GM12878 (cell line): ENCODE measurements around the gene LMO3.

Experiments used
- BACH1 ChIP-seq: fragments of 450-650 bp; IDR thresholded peaks from 2 replicates; pipeline ENCODE4 v1.6.1; 2017; ENCODE audit warnings: mild to moderate bottlenecking, borderline replicate concordance
- CEBPB ChIP-seq, 2 experiments: fragments of 150-350 bp in 1 of 2; IDR thresholded peaks; 2 replicates each; pipeline ENCODE4 v1.6.1; 2012 to 2014; ENCODE audit warnings: low read depth in 2 of 2, low read length in 2 of 2, borderline replicate concordance in 1 of 2, inconsistent platforms in 1 of 2
- IRF3 ChIP-seq: fragments of 450-650 bp; IDR thresholded peaks from 2 replicates; pipeline ENCODE4 v1.6.1; 2014; ENCODE audit warnings: mild to moderate bottlenecking
- IRF5 ChIP-seq: fragments of 450-650 bp; IDR thresholded peaks from 2 replicates; pipeline ENCODE4 v1.6.1; 2017; ENCODE audit warnings: borderline replicate concordance
- TAF1 ChIP-seq: IDR thresholded peaks from 2 replicates; pipeline ENCODE4 v1.6.1; 2011; ENCODE audit warnings: mild to moderate bottlenecking, low read depth, low read length, borderline replicate concordance
- TF ChIP-seq, protein P1 (sequence below), 3 experiments: IDR thresholded peaks in 2 of 3; conservative IDR thresholded peaks in 1 of 3; 2 replicates each; pipeline ENCODE4 v1.5.1; 2011; ENCODE audit warnings: low read depth in 3 of 3, low read length in 3 of 3, mild to moderate bottlenecking in 3 of 3, control low read depth in 2 of 3, moderate library complexity in 2 of 3, inconsistent platforms in 1 of 3, mixed read lengths in 1 of 3; ENCODE audit not compliant: control insufficient read depth in 2 of 3, insufficient read depth in 1 of 3; ENCODE audit errors: extremely low read depth in 1 of 3

GRCh38 chr12:16499611-16500010 is 106.4 kb downstream of the LMO3 start:
- TF ChIP-seq, protein P1, sequence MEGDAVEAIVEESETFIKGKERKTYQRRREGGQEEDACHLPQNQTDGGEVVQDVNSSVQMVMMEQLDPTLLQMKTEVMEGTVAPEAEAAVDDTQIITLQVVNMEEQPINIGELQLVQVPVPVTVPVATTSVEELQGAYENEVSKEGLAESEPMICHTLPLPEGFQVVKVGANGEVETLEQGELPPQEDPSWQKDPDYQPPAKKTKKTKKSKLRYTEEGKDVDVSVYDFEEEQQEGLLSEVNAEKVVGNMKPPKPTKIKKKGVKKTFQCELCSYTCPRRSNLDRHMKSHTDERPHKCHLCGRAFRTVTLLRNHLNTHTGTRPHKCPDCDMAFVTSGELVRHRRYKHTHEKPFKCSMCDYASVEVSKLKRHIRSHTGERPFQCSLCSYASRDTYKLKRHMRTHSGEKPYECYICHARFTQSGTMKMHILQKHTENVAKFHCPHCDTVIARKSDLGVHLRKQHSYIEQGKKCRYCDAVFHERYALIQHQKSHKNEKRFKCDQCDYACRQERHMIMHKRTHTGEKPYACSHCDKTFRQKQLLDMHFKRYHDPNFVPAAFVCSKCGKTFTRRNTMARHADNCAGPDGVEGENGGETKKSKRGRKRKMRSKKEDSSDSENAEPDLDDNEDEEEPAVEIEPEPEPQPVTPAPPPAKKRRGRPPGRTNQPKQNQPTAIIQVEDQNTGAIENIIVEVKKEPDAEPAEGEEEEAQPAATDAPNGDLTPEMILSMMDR (IDR thresholded peaks at IDR 0.05 in 2 of 3, conservative IDR thresholded peaks at IDR 0.05 in 1 of 3; ENCODE audit: control insufficient read depth in 2 of 3, extremely low read depth in 1 of 3, insufficient read depth in 1 of 3, low read depth in 3 of 3, low read length in 3 of 3), result no peak
- no peak for TF ChIP-seq BACH1
- no peak for TF ChIP-seq IRF5
- no peak for TF ChIP-seq CEBPB (IDR thresholded peaks at IDR 0.05; ENCODE audit: borderline replicate concordance in 1 of 2, low read depth in 2 of 2, low read length in 2 of 2)
- TF ChIP-seq TAF1, result no peak
- no peak for TF ChIP-seq IRF3
